NK-92 treated with Interleukin-12 subunit alpha and Interleukin-12 subunit beta, amount 100 ng/mL, for 24 hours (cell line): ENCODE data around the gene LYVE1.

Experiments used
- DNase-seq: peaks from one replicate; lab custom pipeline; 2025; lab: John Stamatoyannopoulos, UW

Gene LYVE1

GRCh38 chr11:10520562-10520961 lies 47.9 kb downstream of the LYVE1 start:
- DNase-seq, result no peak

GRCh38 chr11:10519630-10520029 lies 48.8 kb downstream of the LYVE1 start:
- DNase-seq, result no peak

GRCh38 chr11:10518891-10519290 lies 49.6 kb downstream of the LYVE1 start:
- no peak for DNase-seq

DNA sequence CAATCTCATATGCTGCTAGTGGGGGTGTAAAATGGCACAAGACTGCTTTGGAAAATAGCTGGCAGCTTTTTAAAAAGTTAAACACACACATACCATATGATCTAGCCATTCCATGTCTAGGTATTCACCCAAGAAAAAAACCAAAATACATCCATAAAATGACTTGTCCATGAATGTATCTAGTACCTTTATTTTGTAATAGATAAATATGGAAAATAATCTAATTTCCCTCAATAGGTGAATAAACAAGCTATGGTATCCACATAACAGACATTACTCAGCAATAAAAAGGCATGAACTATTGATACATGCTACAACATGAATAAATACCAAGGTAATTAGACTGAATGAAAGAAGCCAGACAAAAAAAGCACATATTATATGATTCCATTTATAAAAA lies 50.3 kb downstream of the LYVE1 start:
- no peak for DNase-seq

- DNase-seq, result no peak
Measured at GRCh38 chr11:10515418-10515817, 53.0 kb downstream of the LYVE1 start.

- DNase-seq, result no peak
Measured at GRCh38 chr11:10514709-10515108, 53.8 kb downstream of the LYVE1 start.

GRCh38 chr11:10514202-10514601 lies 54.3 kb downstream of the LYVE1 start:
- no peak for DNase-seq

- DNase-seq, result no peak
Measured at GRCh38 chr11:10511181-10511621, 57.3 kb downstream of the LYVE1 start.
